HG03432 (cell line): Measurements from ENCODE around the gene CRIM1.

Experiments
- ATAC-seq: cut with Tn5 transposase; IDR thresholded peaks from one replicate; pipeline ENCODE4 v1.9.1; 2021; ENCODE audit warnings: mild to moderate bottlenecking, moderate library complexity; ENCODE audit not compliant: unreplicated experiment

CRIM1 gene

DNA sequence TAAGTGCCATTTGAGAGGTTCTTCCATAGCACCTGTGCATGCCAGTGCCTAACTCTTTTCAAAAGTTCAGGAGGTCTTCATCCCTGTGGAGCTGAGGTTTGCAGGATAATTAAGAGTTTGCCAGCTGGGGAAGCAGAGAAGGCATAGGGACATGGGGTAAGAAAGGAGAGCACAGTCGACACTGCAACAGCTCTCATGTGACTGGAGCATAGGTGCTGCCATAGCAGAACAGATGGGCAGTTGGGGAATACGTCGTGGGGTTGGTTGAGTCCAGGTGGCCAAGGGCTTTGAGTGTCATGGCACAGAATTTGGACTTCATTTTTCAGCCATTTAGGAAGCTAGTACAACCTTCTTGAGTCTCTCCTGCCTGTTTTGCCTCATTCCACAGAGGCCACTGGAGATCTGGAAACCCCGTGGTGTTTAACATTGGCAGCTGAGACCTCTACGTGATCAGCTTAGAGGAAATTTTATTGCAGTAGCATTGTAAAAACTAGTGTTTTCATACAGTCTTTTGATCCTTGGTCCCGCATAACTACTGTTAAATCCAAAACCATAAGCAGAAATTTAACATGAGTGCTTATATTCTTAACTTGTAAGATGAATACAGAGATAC, 65.1 kb downstream of the CRIM1 start:
- ATAC-seq: no peak

DNA sequence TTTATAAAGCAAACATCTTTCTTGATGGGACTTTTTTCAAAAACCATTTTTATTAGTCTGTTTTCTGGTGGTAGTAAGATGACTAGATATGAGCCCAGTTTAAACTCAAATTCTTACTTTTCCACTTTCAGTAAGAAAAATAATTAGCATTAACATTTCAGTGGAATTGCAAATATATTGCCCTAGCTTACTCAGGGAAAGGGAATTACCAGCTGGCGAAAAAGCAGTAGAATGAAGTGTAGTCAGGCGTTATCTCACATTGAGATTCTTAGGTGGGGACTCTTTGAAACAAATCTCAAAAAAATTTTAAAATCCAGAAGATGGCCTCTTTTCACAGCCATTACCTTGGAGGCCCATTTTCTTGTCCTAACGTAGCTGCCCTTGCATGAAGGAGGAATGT, 65.8 kb downstream of the CRIM1 start:
- ATAC-seq: no peak

DNA sequence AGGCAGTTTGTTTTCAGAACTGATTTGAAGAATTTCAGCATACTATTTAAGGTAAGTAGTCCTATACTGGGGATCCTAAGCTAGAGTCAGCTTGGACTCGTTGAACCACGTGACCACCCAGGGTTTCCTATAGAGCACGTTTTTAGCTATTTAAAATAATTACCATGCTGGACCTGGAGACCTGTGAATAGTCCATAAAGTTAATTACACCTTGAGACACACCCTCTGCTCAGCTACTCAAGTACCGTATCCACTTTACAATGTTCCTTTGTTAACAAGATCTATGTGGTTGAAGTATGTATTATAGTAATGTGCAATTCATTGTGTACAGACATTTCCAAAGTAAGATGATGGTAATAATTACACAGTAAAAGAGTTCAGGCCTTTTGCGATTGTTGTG, 67.6 kb downstream of the CRIM1 start:
- no peak for ATAC-seq

DNA sequence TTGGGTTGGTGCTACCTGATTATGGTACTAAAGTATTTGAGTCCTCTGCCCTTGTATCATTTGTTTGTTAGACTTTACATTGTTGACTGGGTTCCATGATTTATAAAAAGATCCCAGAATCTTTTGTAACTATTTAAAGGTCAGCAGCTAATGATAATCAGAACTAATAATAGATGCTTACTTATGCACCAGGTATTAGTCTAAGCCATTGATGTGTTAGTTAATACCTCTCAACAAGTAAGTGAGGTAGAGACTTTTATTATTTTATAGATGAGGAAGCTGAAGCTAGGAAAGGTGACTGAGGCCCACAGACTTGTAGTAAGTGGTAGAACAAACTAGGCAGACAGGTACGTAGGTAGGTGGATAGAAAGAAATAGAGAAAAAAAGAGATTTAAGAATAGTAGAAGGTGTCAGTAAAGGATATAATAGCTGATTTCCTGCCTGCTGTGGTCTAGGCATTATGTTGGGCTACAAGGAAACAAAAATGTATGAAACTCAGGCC, 68.1 kb downstream of the CRIM1 start:
- no peak for ATAC-seq

DNA sequence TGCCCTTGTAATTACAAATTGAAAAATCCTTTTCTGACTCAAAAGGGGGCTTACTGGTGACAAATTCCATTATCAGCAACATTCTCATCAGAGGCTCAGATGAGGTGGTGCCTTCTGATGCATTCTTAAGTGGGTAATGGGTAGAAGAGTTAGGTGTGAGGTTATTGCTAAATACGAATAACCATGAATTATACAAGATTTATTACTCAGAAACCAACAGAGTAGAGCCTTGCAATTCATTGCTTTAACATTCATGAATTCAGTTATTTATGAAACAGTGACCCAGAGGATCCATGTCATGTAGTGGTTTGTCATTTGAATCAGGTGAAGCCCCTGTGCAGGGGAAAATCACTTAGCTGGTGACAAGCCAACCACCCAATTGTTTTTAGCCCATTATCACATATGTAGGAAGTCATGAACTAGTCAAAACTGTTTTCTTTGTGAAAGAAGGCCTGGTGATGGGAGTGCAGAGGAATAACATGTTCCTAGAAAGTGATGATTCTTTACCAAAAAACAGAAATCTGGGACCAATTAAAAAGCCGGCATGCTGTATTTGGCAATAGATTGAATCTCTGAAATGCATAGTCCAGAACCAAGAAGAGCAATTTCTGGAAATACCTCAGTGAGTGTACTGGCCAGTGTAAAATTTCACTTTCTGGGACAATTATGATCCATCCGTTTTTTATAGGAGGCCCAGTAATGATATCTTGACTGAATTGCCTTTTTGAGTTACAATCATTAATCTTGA, 70.2 kb downstream of the CRIM1 start:
- ATAC-seq: no peak

DNA sequence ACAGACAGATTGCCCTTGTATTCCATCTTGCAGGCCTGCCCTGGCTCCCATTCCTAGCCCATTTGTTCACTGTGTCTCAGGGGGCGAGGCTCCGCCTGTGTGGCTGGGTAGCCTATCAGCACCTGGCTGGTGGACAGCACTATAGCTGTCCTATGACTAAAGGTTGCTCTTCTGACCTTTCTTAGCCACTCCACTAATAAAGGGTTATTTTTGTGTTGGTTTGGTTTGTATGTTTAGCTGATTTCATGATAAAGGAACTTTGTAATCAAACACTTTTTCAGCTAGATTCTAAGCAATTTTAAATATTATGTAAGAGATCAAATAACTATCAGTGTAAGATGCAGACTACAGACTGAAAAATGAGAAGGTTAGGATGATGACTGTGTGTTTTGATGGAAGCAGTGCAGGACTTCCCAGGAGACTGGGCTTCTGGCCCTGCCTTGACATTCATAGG, 72.2 kb downstream of the CRIM1 start:
- no peak for ATAC-seq

DNA sequence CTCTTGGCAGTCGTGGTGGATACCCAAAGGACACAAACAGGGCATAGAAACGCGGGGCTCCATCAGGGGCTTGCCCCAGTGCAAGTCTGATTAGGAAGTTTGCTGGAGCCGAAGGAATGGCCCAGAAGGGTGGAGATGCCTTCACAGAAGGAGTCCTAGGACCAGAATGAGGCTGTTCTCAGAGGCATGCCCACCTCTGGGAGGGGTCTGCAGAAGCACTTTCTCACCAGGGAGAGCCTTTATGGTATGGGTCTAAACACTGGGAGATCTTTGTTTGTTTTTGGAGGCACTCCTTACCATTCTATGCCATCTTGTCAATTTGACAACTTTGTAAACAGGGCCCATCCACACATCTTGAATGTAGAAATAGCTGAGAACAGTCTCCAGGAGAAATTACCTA, 75.0 kb downstream of the CRIM1 start:
- ATAC-seq: no peak

DNA sequence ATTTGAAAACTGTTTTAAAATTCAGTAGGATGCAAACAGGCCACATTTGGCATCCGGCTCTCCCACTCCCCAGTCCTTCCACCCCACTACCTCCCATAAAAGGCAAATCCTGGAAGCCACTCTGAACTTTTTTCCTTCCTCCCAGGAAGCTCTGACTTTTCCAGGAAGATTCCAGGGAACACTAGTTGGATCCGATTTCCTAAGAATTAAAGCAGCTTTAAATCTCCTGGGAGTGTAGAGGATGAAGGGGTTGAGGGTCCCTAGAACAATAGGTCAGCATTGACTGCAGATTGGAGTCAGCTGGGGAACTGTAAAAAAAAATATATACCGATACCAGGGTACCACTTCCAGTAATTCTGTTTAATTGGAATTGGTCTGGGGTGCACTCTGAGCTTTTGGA, 76.9 kb downstream of the CRIM1 start:
- ATAC-seq: no peak

DNA sequence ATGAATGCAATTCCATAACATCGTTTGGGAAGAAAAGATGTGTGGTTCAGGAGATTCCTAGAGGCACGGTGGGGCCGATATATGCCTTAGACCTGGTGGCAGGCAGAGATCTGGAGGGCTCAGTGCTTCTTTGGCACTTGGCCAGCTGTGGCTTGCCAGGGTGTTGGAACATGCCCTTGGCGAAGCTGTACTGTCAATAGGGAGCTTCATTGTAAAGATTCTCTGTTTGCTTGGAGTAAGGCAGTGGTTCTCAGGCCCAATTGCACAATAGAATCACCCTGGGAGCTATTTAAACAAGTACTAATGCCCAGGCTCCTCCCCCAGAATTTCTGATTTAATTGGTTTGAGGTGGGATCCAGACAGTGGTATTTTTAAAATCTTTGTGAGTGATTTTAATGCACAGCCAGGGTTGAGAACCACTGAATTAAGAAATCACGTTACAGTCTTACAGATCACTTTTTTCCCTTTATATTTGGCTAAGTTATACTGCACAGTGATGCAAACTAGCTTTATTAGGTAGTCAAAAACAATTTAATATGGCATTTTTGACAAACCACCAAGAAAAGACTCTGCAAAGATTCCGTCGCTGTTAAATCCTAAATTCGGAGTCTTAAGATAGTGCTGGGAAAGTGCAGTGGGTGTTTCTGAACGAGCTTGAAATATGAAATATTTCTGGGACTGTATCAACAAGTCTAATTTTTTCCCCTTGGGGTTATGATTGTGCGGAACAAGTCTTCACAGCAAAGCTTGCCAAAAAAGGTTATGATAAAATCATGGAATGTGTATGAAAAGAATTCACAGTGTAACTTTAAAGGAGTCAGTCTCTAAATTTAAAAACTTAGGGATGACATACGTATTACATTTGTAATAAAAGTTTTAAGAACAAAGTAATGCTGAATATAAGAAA, 78.0 kb downstream of the CRIM1 start:
- ATAC-seq: no peak

DNA sequence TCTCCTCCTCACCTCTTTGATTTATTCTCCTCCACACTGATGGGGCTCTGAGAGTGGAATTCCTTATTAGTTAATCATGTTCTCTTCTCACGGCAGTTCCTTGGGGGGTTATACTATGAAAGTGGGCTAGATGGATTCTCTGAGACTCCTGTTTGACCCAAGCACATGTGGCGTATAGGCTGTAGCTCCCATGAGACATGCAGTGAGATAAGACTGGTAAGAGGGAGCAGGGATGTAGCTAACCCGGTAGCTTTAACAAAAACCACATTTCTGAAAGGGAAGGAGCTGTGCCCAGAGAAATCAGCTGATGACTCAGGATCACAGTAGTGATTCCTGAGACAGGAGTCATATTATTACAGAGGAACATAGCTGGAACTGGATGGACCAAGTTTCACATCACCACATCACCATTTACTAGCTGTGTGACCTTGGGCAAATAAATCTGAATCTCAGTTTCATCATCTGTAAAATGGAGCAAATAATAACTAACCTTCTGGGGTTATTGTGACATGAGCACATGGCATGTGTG, 82.9 kb downstream of the CRIM1 start:
- no peak for ATAC-seq

DNA sequence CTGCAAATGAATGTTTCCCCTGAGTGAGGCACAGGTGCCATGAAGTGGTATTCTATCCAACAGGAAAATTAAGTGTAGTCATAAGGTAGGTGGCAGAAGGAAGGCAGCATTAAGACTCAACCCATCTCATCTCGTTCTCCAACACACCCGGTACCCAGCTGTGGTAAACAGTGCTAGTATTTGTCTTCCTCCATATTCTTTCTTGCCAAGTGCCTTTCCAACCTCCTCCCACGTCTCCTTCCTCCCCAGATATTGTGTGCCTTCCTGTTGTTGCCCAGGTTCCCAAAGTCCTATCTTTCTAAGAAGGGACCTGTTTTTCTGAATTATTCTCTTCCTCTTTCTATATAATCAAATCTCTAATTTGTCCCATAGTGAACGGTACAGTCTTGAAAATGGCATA, 83.5 kb downstream of the CRIM1 start:
- ATAC-seq: no peak

DNA sequence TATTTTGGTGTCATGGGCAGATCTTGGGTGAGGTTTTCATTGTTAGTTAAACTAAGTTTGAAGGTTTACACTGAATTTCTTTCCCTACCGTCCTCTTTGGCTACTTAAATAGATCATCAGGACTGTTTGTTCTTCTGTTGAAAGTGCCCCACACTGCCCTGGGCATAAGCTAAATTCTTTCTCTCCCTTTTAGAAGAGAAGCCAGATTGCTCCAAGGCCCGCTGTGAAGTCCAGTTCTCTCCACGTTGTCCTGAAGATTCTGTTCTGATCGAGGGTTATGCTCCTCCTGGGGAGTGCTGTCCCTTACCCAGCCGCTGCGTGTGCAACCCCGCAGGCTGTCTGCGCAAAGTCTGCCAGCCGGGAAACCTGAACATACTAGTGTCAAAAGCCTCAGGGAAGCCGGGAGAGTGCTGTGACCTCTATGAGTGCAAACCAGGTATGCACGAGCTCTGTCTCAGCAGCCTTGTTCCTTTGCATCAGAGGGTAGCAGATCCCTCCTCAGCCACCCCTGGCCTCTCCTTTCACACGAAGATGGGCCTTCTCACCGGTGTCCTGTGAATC, 85.6 kb downstream of the CRIM1 start:
- ATAC-seq: no peak

DNA sequence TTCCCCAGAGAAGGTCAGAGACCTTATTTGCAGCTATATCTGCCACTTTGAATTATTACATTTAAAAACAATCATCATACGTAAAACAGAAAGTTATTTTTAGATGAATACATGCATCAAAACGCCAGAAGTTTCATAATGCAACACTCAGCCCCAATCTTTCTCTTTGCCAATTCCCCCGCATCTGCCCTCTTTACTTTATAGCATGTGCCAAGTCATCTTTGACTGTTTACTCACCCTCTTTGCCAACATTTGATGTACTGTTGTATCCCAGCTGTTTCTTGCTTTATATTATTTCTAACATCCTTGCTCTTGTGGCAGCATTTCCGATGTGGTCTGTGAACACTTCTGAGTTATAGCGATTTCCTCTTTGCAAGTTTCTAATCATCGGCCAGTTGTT, 86.2 kb downstream of the CRIM1 start:
- ATAC-seq: no peak

DNA sequence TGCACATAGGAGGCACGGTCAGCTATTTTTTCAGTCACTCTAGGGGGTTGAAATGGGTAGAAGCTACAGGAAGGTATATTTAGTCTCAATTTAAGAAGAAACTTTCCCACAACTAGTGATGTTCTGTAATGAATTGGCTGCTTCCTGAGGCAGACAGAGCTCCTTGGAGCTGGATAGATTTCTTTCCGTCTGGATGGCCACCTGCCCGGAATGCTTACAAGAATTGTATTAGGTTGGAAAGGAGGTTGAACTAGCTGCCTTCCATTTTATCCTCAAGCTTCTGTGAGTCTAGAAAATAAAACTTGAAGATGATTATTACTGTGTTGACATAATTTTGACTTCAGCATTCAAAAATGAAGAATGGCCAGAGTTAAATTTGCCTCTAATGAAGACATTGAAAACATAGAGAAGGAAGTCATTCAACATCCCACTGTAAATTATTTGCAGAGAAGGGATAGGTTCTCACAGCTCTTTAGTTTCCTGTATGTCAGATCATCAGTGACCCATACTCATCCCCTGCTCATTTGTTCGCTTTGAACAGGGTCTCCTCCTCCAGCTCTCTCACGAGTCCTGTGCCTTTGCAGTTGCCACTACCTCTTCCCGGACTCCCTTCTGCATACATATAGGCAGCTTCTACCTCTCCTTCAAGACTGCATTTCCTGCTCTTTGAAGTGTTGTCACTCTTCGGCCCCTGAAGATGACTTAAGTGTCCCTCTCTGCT, 88.8 kb downstream of the CRIM1 start:
- ATAC-seq: no peak

DNA sequence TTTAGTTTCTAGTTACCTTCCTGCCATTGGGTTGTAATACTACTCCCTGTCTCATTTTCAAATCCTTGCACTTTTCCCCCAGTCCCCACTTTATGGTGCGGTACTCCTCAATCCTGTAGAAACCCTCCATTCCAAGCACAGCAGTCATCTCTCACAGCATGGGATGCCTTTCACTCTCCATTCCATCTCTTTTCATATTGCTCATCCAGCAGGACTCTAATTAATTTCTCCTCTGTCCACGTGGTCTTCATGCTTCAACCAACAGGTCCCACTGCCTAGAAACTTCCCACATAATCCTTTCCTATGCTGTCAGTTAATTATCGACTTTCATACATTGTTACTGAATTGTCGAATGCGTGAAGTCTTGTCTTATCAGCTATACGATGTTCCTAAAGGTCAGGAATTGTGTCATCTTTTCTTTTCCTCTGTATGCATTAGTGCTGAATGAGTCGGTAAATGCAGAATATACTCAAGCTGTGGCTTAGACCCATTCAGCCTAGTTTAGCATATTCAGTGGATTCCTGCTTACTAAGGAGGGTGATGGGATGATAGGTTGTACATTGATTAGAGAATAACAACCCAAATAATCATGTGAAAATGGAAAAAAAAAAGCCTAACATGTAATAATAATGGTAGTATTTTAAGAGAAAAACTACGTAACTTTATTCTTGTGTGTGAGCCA, 89.7 kb downstream of the CRIM1 start:
- no peak for ATAC-seq

DNA sequence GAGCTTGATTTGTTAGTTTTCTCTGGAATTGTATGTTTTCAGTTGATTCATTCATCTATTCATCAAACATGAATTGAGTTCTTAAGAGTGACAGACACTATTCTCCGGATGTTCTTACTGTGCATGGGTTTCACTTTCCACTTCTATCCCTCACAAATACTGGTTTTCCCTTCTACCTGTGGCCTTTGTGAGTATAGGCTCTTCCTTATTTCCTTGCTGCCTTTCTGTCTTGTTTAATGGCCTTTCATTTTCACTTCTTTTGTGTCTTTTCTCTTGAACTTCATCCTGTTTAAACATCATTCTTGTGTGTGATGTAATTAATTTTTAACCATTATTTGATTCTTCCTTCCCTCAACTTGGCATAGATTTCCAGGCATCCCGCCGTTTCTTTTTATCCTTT, 90.7 kb downstream of the CRIM1 start:
- no peak for ATAC-seq

DNA sequence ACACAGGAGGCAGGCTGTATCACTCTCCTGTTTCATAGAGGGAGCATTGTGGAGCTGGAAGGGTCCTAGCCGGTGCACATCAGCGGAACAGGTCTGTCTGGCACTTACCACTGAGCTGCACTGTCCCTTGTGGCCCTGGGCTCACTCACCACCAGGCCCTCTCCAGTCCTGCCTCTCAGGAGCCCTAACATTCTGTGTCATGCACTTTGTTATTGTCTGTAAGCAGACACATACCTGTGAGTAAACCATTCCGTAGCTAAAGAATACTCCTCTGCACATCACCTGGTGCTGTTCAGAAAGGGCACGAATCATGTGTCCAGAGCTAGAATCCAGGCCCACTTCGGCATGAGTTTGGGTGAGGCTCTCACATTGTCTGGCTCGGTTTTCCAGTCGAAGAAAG, 93.6 kb downstream of the CRIM1 start:
- ATAC-seq: no peak

DNA sequence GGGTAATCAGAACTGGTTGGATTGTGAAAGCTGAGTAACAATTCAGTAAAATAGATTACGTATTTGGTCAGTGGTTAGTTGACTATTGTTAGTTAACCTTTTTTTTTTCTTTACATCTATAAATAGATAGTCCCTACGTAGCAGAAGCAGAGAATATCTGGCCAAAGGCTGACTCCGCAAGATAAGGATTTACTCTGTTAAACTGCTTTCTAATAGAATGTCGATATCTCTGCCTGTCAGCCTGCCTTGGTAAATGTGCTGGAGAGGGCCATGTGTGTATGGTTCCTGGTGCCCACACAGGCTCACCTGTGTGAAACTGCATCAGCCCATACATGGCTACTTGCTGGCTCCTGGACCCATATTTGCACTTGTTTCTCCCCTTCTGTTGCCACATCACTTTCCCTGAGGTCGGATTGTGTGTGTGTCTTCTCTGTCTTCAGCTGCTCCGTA, 94.4 kb downstream of the CRIM1 start:
- ATAC-seq: no peak

DNA sequence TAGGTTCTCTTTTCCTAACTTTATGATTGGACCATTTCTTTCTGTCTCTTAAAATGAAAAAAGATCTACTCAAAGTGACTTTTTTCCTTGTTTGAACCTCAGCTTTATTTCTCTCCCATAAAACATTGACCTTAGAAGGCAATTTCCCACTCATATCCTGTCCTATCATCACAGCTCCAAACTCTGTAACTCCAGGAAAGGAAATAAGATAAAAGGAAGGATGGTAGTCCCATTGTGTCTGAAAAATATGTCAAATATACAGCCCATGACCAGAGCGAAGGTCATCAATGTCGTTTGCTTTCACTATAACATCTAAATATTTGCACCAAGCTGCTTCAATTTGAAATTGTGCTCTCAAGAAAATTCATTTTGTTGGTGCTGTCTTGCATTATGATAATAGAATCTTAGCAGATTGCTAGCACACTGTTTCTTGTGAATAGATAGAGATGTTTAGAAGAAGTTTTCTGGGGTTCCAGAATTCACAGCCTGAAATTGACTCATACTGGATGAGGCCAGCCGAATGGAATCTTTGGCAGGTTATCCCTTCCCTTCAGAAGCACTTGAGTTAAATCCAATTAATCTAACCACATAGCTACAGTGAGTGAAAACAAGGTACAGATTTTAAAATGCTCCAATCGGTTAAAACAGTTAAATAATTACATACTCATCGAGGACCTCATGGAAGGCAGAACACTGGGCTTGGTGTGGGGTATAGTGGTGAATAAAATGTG, 95.1 kb downstream of the CRIM1 start:
- no peak for ATAC-seq
